ENCODE data around the gene ZBTB4.
"Not testable (repeated sequence)": the region's sequence is repeated elsewhere in the genome, so short reads cannot be mapped to it uniquely, and the experiment has no call there.

Gene ZBTB4

DNA sequence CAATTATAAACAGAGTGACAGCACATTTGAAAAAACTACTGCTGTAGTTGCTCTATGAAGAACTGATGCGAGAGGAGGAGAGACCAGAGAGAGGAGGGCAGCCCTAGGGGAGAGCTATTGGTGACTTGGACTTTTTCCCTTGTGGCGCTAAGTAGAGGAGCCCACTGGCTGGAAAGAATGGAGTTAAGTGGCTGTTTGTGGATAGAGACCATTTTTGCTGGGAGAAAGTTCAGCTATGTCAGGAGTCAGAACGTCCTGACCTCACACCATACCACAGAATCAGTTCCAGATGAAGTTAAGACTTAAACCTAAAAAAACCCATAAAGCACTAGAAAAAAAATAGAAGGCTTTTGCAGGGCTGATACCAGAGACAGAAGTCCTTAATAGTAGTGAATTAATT is 6.8 kb upstream of the ZBTB4 start:
- H3K27me3 ChIP-seq, result no peaks in the 10 kb centered on the region
- peak overlapping the region; percentile 81 for H3K4me3 ChIP-seq (ENCODE audit: low read depth, low read length)
- no peaks in the 10 kb centered on the region for H3K36me3 ChIP-seq
- H3K4me1 ChIP-seq, result no peaks in the 10 kb centered on the region
- no peak for DNase-seq
- TF ChIP-seq, protein P1, sequence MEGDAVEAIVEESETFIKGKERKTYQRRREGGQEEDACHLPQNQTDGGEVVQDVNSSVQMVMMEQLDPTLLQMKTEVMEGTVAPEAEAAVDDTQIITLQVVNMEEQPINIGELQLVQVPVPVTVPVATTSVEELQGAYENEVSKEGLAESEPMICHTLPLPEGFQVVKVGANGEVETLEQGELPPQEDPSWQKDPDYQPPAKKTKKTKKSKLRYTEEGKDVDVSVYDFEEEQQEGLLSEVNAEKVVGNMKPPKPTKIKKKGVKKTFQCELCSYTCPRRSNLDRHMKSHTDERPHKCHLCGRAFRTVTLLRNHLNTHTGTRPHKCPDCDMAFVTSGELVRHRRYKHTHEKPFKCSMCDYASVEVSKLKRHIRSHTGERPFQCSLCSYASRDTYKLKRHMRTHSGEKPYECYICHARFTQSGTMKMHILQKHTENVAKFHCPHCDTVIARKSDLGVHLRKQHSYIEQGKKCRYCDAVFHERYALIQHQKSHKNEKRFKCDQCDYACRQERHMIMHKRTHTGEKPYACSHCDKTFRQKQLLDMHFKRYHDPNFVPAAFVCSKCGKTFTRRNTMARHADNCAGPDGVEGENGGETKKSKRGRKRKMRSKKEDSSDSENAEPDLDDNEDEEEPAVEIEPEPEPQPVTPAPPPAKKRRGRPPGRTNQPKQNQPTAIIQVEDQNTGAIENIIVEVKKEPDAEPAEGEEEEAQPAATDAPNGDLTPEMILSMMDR (IDR thresholded peaks at IDR 0.05; ENCODE audit: low read depth, low read length), result no peak
- H3K9me3 ChIP-seq, result no peaks in the 10 kb centered on the region

DNA sequence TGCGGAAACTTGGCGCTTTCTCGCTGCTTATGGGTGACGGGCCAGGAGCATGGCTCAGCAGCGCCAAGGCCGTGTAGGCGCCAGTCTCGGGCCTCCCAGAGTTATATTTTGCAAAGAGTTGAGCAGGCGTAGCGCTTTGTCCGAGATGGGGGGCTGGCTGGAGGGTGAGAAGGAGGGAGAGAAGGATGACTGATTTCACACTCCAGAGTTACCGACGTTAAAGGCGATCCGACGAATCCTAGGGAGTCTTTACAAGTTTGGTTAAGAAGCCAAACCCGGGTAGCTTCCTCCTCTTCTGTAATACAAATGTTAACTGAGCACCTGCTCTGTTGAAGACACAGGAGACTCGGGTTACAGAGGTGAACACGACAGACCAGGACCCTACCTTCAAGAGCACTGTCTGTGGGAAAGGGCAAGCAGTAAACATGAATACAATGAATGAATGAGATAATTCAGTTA is 5.5 kb upstream of the ZBTB4 start:
- TF ChIP-seq, protein P1 (IDR thresholded peaks at IDR 0.05; ENCODE audit: low read depth, low read length), result no peak

DNA sequence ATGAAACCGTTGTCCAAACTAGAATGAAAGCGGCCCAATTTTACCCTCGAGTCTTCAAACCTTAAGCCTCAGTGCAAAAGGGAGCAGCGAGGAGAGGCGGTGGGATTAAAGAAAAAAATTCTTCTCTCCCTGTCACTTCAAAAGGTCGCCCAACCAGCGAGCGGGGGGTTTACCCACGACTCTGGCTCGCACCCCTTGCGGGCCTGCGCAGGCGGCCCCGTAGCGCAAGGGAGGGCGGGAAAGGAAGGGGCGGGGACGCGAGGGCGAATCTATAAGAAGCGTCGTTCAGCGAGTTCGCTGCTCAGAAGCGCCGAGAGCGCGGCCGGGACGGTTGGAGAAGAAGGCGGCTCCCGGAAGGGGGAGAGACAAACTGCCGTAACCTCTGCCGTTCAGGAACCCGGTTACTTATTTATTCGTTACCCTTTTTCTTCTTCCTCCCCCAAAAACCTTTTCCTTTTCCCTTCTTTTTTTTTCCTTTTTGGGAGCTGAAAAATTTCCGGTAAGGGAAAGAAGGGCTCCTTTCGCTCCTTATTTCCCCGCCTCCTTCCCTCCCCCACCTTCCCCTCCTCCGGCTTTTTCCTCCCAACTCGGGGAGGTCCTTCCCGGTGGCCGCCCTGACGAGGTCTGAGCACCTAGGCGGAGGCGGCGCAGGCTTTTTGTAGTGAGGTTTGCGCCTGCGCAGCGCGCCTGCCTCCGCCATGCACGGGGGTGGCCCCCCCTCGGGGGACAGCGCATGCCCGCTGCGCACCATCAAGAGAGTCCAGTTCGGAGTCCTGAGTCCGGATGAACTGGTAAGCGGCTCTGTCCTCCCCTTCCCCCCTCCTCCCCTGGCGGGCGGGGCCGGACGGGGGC is 4.9 kb upstream of the ZBTB4 start, which contains the start of gene POLR2A:
Gene POLR2A, plus strand, starts transcription at position 300 of the 852 bp plus-strand sequence.
- H3K27me3 ChIP-seq, result no peaks in the 10 kb centered on the region
- peak; percentile 92 for DNase-seq
- H3K36me3 ChIP-seq, result no peaks in the 10 kb centered on the region
- H3K4me3 ChIP-seq (ENCODE audit: low read depth, low read length), result peak within 1 kb of the TSS; percentile 81
- TF ChIP-seq, protein P1 (IDR thresholded peaks at IDR 0.05; ENCODE audit: low read depth, low read length), result no peak
- no peaks in the 10 kb centered on the region for H3K9me3 ChIP-seq
- no peaks in the 10 kb centered on the region for H3K4me1 ChIP-seq

More for the DNA sequence above, 5.5 kb upstream of the ZBTB4 start:
- no peaks in the 10 kb centered on the region for H3K27me3 ChIP-seq
- peak overlapping the region; percentile 81 for H3K4me3 ChIP-seq (ENCODE audit: low read depth, low read length)
- H3K9me3 ChIP-seq, result no peaks in the 10 kb centered on the region
- H3K36me3 ChIP-seq, result no peaks in the 10 kb centered on the region
- no peak for DNase-seq
- H3K4me1 ChIP-seq, result no peaks in the 10 kb centered on the region

DNA sequence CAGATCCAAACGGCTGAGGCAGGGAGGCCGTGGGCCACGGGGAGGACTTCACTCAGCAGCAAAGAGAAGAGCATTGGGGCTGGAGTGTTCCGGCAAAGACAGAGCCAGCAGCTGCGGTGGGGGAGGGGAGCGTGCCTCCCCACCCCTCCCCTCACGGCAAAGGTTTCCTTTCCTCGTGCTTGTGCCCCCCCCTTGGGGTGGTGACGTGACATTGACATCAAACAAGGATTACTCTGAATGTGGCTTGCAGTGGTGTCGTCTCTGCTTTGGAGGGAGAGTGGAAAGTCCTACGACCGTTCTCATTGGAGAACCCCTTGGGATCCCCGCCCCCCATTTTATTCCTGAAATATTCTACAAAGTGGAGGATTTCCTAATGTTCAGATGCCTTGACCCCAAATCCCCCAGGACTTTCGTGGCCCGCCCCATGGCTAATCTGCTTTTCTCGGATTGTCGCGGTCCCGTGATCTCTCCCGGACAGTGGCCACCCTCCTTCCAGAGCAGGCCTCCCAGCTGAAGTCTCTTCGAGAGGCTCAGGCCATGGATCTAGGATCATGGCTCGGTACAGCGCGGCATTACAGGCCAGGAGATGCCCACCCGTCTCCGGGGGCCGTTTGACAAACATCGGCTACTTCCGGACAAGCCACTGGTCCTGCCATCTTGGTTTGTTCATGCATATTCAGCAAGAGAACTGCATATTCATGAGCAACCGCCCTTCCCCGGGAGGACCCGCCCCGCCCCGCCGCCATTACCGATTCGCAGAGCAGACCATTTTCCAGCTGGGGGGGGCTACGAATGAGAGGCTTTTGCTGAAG is 4.0 kb upstream of the ZBTB4 start:
- DNase-seq, result peak; percentile 81
- H3K4me1 ChIP-seq, result no peaks in the 10 kb centered on the region
- no peaks in the 10 kb centered on the region for H3K9me3 ChIP-seq
- TF ChIP-seq, protein P1 (IDR thresholded peaks at IDR 0.05; ENCODE audit: low read depth, low read length), result no peak
- H3K27me3 ChIP-seq, result no peaks in the 10 kb centered on the region
- H3K36me3 ChIP-seq, result no peaks in the 10 kb centered on the region
- peak overlapping the region; percentile 81 for H3K4me3 ChIP-seq (ENCODE audit: low read depth, low read length)

DNA sequence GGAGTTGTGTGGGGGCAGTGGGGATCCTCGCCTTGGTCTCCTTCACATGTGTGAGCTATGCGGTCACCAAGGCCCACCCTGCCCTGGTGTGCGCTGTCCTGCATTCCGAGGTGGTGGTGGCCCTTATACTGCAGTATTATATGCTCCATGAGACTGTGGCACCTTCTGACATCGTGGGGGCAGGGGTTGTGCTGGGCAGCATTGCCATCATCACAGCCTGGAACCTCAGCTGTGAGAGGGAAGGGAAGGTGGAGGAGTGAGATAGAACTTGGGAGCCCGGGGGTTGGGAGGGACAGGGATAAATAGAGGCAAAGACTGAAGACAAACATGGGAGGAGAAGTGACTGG is 3.3 kb upstream of the ZBTB4 start:
- H3K4me3 ChIP-seq (ENCODE audit: low read depth, low read length), result peak overlapping the region; percentile 81
- H3K4me1 ChIP-seq, H3K9me3 ChIP-seq, H3K36me3 ChIP-seq, DNase-seq, H3K27me3 ChIP-seq: not testable (repeated sequence)

DNA sequence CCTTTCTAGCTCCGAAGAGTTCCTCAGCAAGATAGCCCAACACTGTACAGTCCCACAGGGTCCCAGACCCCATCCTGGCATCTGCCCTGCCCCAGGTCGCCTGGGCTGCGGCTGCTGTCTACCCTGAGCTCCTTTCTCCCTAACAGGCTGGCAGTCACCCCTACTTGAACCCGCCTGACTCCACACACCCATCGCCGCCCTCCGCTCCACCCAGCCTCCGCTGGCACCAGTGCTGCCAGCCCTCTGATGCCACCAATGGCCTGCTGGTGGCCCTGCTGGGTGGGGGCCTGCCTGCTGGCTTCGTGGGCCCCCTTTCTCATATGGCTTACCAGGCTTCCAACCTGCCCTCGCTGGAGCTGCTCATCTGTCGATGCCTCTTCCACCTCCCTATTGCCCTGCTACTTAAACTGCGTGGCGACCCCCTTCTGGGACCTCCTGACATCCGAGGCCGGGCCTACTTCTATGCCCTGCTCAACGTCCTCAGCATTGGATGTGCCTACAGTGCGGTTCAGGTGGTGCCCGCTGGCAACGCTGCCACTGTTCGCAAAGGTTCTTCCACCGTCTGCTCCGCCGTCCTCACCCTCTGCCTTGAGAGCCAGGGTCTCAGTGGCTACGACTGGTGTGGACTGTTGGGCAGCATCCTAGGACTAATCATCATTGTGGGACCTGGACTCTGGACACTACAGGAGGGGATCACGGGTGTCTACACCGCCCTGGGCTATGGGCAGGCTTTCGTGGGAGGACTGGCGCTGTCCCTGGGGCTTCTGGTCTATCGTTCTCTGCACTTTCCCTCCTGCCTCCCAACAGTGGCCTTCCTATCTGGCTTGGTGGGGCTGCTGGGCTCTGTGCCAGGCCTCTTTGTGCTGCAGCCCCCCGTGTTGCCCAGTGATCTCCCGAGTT is 2.7 kb upstream of the ZBTB4 start:
- not testable (repeated sequence) for H3K27me3 ChIP-seq; DNase-seq; H3K4me1 ChIP-seq; H3K36me3 ChIP-seq; H3K4me3 ChIP-seq (ENCODE audit: low read depth, low read length); H3K9me3 ChIP-seq

DNA sequence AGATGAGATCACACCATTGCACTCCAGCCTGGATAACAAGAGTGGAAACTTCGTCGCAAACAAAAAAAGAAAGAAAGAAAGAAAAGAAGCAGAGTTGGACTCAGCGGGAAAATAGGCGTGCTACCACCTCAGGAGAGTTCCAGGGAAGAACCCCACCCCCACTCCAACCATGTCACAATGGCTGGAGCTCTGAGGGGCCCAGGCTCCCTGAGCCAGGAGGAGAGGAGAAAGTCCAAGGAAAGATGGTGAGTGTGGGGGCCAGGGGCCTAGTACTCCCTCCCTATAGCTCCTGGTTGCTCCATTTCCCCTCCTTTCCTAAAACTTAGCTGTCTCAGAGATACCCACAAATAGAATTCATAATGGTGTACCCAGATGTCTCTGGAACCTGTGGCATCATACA is 1.8 kb upstream of the ZBTB4 start, which contains the start of gene SLC35G6:
Gene SLC35G6, plus strand, starts transcription at position 172 of the 400 bp plus-strand sequence. Its CDS starts 71 bp downstream, at position 243.
- not testable (repeated sequence) for H3K4me1 ChIP-seq

More for the DNA sequence above, 1.8 kb upstream of the ZBTB4 start, which contains the start of gene SLC35G6:
- H3K4me3 ChIP-seq (ENCODE audit: low read depth, low read length), result peak within 1 kb of the TSS; percentile 63; the same call in 1 of the 2 replicates
- not testable (repeated sequence) for H3K36me3 ChIP-seq, H3K27me3 ChIP-seq, DNase-seq, H3K9me3 ChIP-seq

All from BE2C (cell line).